IMR-90 (cell line): ENCODE data around the gene NUAK1. TPM values are rescaled to one million over a fixed set of nuclear protein-coding genes. Genes with fewer than 3 reads are reported as not detected.

Experiments
- ATAC-seq: fragments of 200-7000 bp; cut with Tn5 transposase; 2 replicates; pipeline ENCODE4 v1.9.1; 2020; ENCODE audit warnings: low read depth, mild to moderate bottlenecking, moderate library complexity
- BruUV-seq: library from RNA; stranded (reverse); fragments of 400-500 nt; replicated peaks from 2 replicates; lab custom pipeline; 2021; lab: Mats Ljungman, UMichigan
- CTCF ChIA-PET: fragments of 300-600 bp; formaldehyde crosslinking; extraction: SDS; loops from one replicate; lab custom pipeline; 2021; ENCODE audit warnings: antibody characterized with exemption; lab: Yijun Ruan, JAX
- POLR2A ChIA-PET: fragments of 300-600 bp; sonication (Branson Sonifier 250); formaldehyde crosslinking; loops from one replicate; lab custom pipeline; 2022; ENCODE audit warnings: antibody characterized with exemption; ENCODE audit not compliant: unreplicated experiment; lab: Charles Lee
- DNase-seq: peaks from one replicate; pipeline ENCODE4 v3.0.0; 2013
- H2AFZ ChIP-seq: replicated peaks from 2 replicates; pipeline ENCODE3; 2013; ENCODE audit warnings: low read length, mild to moderate bottlenecking; ENCODE audit not compliant: poor library complexity
- H2AK5ac ChIP-seq: 2 replicates; pipeline ENCODE4 v1.6.1; 2013; ENCODE audit warnings: low read depth, low read length, inconsistent platforms
- H2AK9ac ChIP-seq: replicated peaks from 2 replicates; pipeline ENCODE3; 2013; ENCODE audit warnings: mild to moderate bottlenecking, low read depth, low read length, moderate library complexity; ENCODE audit not compliant: poor library complexity
- H2BK120ac ChIP-seq: 2 replicates; pipeline ENCODE4 v1.6.1; 2013; ENCODE audit warnings: low read depth, low read length, inconsistent platforms
- H2BK15ac ChIP-seq: 3 replicates; pipeline ENCODE4 v1.6.1; 2013; ENCODE audit warnings: low read depth, low read length, inconsistent platforms
- H2BK20ac ChIP-seq: 2 replicates; pipeline ENCODE4 v1.6.1; 2013; ENCODE audit warnings: low read depth, mild to moderate bottlenecking, inconsistent platforms, low read length, moderate library complexity
- H2BK5ac ChIP-seq: 2 replicates; pipeline ENCODE4 v1.6.1; 2013; ENCODE audit warnings: mild to moderate bottlenecking, low read depth, low read length, inconsistent platforms; ENCODE audit not compliant: poor library complexity, severe bottlenecking
- H3K14ac ChIP-seq: replicated peaks from 2 replicates; pipeline ENCODE4 v1.6.1; 2013; ENCODE audit warnings: low read depth, low read length, inconsistent platforms
- H3K18ac ChIP-seq: 2 replicates; pipeline ENCODE4 v1.6.1; 2013; ENCODE audit warnings: low read depth, low read length, control low read depth
- H3K23ac ChIP-seq: 2 replicates; pipeline ENCODE4 v1.6.1; 2013; ENCODE audit warnings: low read depth, low read length, inconsistent platforms
- H3K27ac ChIP-seq: 2 replicates; pipeline ENCODE4 v1.5.1; 2013; ENCODE audit warnings: mild to moderate bottlenecking, control low read depth, low read length; ENCODE audit not compliant: insufficient read depth
- H3K27me3 ChIP-seq: 2 replicates; pipeline ENCODE4 v1.6.1; 2013; ENCODE audit warnings: low read length; ENCODE audit not compliant: control insufficient read depth, insufficient read depth
- H3K36me3 ChIP-seq: 2 replicates; pipeline ENCODE4 v1.6.1; 2013; ENCODE audit warnings: low read length, mixed read lengths; ENCODE audit not compliant: control insufficient read depth, insufficient read depth
- H3K4ac ChIP-seq: 2 replicates; pipeline ENCODE4 v1.6.1; 2013; ENCODE audit warnings: low read depth, low read length, inconsistent platforms
- H3K4me1 ChIP-seq: 2 replicates; pipeline ENCODE4 v1.6.1; 2013; ENCODE audit warnings: low read length, mixed read lengths; ENCODE audit not compliant: control insufficient read depth, insufficient read depth
- H3K4me2 ChIP-seq: 2 replicates; pipeline ENCODE4 v1.6.1; 2013; ENCODE audit warnings: low read depth, mild to moderate bottlenecking, control low read depth, low read length, moderate library complexity
- H3K4me3 ChIP-seq: 2 replicates; pipeline ENCODE4 v1.5.1; 2013; ENCODE audit warnings: low read depth, mild to moderate bottlenecking, control low read depth, low read length, moderate library complexity; ENCODE audit not compliant: insufficient read depth
- H3K56ac ChIP-seq: 2 replicates; pipeline ENCODE4 v1.6.1; 2013; ENCODE audit warnings: low read length, inconsistent platforms; ENCODE audit not compliant: insufficient read depth; ENCODE audit errors: extremely low read depth
- H3K79me1 ChIP-seq, 2 experiments: 2 replicates each; pipeline ENCODE4 v1.6.1; 2013; ENCODE audit warnings: low read length in 2 of 2, inconsistent platforms in 1 of 2, low read depth in 1 of 2
- H3K9ac ChIP-seq: 2 replicates; pipeline ENCODE4 v1.6.1; 2013; ENCODE audit warnings: low read depth, low read length, control low read depth
- H3K9me1 ChIP-seq: 2 replicates; pipeline ENCODE4 v1.6.1; 2013; ENCODE audit warnings: low read length, inconsistent platforms; ENCODE audit not compliant: insufficient read depth
- H3K9me3 ChIP-seq: 2 replicates; pipeline ENCODE4 v1.6.1; 2013; ENCODE audit warnings: low read length; ENCODE audit not compliant: control insufficient read depth, insufficient read depth
- H4K20me1 ChIP-seq: 2 replicates; pipeline ENCODE4 v1.6.1; 2013; ENCODE audit warnings: low read length, inconsistent platforms; ENCODE audit not compliant: insufficient read depth
- H4K5ac ChIP-seq: 2 replicates; pipeline ENCODE4 v1.6.1; 2013; ENCODE audit warnings: mild to moderate bottlenecking, low read depth, low read length, control low read depth
- H4K8ac ChIP-seq, 2 experiments: 2 replicates each; pipeline ENCODE4 v1.6.1; 2013; ENCODE audit warnings: low read depth in 2 of 2, low read length in 2 of 2, control low read depth in 1 of 2, inconsistent platforms in 1 of 2
- H4K91ac ChIP-seq: 2 replicates; pipeline ENCODE4 v1.6.1; 2013; ENCODE audit warnings: low read depth, low read length, inconsistent platforms; ENCODE audit not compliant: insufficient read depth
- BHLHE40 ChIP-seq: fragments of 150-350 bp; IDR thresholded peaks from 2 replicates; pipeline ENCODE4 v1.6.1; 2016; ENCODE audit warnings: mild to moderate bottlenecking, low read depth, low read length
- CEBPB ChIP-seq: IDR thresholded peaks from 2 replicates; pipeline ENCODE4 v1.6.1; 2012; ENCODE audit warnings: low read depth, low read length, improper control_type of control experiment
- CHD1 ChIP-seq: IDR thresholded peaks from 2 replicates; pipeline ENCODE4 v1.6.1; 2012; ENCODE audit warnings: low read depth, low read length, improper control_type of control experiment
- CTCF ChIP-seq: conservative IDR thresholded peaks from 2 replicates; pipeline ENCODE4 v1.5.1; 2012; ENCODE audit warnings: mild to moderate bottlenecking, low read depth, low read length, improper control_type of control experiment
- ELK1 ChIP-seq: fragments of 150-350 bp; IDR thresholded peaks from 2 replicates; pipeline ENCODE4 v1.6.1; 2016; ENCODE audit warnings: low read depth, mild to moderate bottlenecking, low read length, moderate library complexity, borderline replicate concordance
- MAFK ChIP-seq: IDR thresholded peaks from 2 replicates; pipeline ENCODE4 v1.6.1; 2012; ENCODE audit warnings: low read depth, low read length, improper control_type of control experiment
- MAZ ChIP-seq: IDR thresholded peaks from 2 replicates; pipeline ENCODE4 v1.6.1; 2012; ENCODE audit warnings: low read depth, mild to moderate bottlenecking, low read length, improper control_type of control experiment, moderate library complexity, borderline replicate concordance
- MXI1 ChIP-seq: IDR thresholded peaks from 2 replicates; pipeline ENCODE4 v1.6.1; 2012; ENCODE audit warnings: low read depth, mild to moderate bottlenecking, low read length, moderate library complexity, borderline replicate concordance
- NFE2L2 ChIP-seq: fragments of 150-350 bp; IDR thresholded peaks from 2 replicates; pipeline ENCODE4 v1.6.1; 2016; ENCODE audit warnings: low read depth, mild to moderate bottlenecking, low read length
- POLR2A ChIP-seq: IDR thresholded peaks from 2 replicates; pipeline ENCODE4 v1.6.1; 2012; ENCODE audit warnings: mild to moderate bottlenecking, low read depth, low read length
- RAD21 ChIP-seq: IDR thresholded peaks from 2 replicates; pipeline ENCODE4 v1.6.1; 2012; ENCODE audit warnings: low read length, improper control_type of control experiment
- RCOR1 ChIP-seq: IDR thresholded peaks from 2 replicates; pipeline ENCODE4 v1.6.1; 2012; ENCODE audit warnings: mild to moderate bottlenecking, low read length, improper control_type of control experiment; ENCODE audit not compliant: insufficient replicate concordance
- RFX5 ChIP-seq: IDR thresholded peaks from 2 replicates; pipeline ENCODE4 v1.8.0; 2012; ENCODE audit warnings: low read depth, mild to moderate bottlenecking, low read length, moderate library complexity
- SMC3 ChIP-seq: fragments of 150-350 bp; IDR thresholded peaks from 2 replicates; pipeline ENCODE4 v1.6.1; 2016; ENCODE audit warnings: low read depth, mild to moderate bottlenecking, antibody characterized with exemption, low read length, moderate library complexity
- USF2 ChIP-seq: fragments of 150-350 bp; IDR thresholded peaks from 2 replicates; pipeline ENCODE4 v1.6.1; 2017; ENCODE audit warnings: mild to moderate bottlenecking, antibody characterized with exemption, low read length, low read depth
- WGBS, 2 experiments: methylation state at CpG; one replicate each; pipeline versions ENCODE4 v1.1.5 to v1.1.7; 2013; ENCODE audit warnings: missing lambda C conversion rate in 2 of 2; ENCODE audit not compliant: insufficient read length in 1 of 2; ENCODE audit errors: extremely low coverage in 2 of 2; 5-methylcytosine and 5-hydroxymethylcytosine counted together
- dilution Hi-C: fragments of 300-500 bp; cut with HindIII; formaldehyde crosslinking; loops from one replicate; pipeline ENCODE4 v1.14.3; 2018; ENCODE audit warnings: low sequenced_read_pairs; ENCODE audit not compliant: unreplicated experiment
- in situ Hi-C: fragments of 300-500 bp; cut with MboI; formaldehyde crosslinking; loops from 3 replicates; pipeline ENCODE4 v1.14.3; 2019; ENCODE audit warnings: low sequenced_read_pairs, inconsistent platforms, mixed read lengths
- intact Hi-C: fragments of 100-400 bp; cut with micrococcal nuclease; formaldehyde crosslinking; loops from 2 replicates; pipeline ENCODE4 v1.10.0; 2022
- polyA plus RNA-seq, 3 experiments: library from polyadenylated mRNA; depleted of rRNA; stranded (reverse); fragments of >200 nt; gene quantifications; 2 replicates each; pipeline ENCODE4 v1.2.3, GENCODE V29; 2012; ENCODE audit warnings: low replicate concordance in 1 of 3
- total RNA-seq: library from RNA; depleted of rRNA; stranded (reverse); fragments of >200 nt; gene quantifications from 2 replicates; pipeline ENCODE4 v1.2.3, GENCODE V29; 2012

The NUAK1 gene
- total and polyA plus RNA-seq, 2 of the 4 experiments (the other 2 are of a cell fraction) = 4.8 to 8.8 TPM

- dilution Hi-C loops = no loop called here
Measured at GRCh38 chr12:106106061-106106566, 32.6 kb downstream of the NUAK1 start.

More at GRCh38 chr12:106106061-106106566, 32.6 kb downstream of the NUAK1 start:
- ChIA-PET CTCF (no interaction called here), POLR2A (no interaction called here)
- Histone ChIP-seq H2AK9ac (no peak overlapping the region), H3K23ac (no peak overlapping the region), H2AK5ac (no peak overlapping the region), H3K79me1 (peaks cover 15 to 46% of the 10 kb centered on the region in 2 experiments), H4K5ac (no peak overlapping the region), H3K9me3 (no peaks in the 10 kb centered on the region), H3K27ac (no peak overlapping the region), H3K4me1 (peaks cover 17% of the 10 kb centered on the region), H2AFZ (no peak overlapping the region), H4K91ac (no peak overlapping the region), H3K27me3 (no peaks in the 10 kb centered on the region), H3K4ac (no peak overlapping the region), H2BK20ac (no peak overlapping the region), H4K8ac (no peak overlapping the region), H2BK120ac (no peak overlapping the region), H3K9ac (no peak overlapping the region), H3K56ac (no peak overlapping the region), H3K14ac (no peak overlapping the region), H3K4me2 (no peak overlapping the region), H3K36me3 (peaks cover 6% of the 10 kb centered on the region; the same call in 1 of the 2 replicates), H3K18ac (no peak overlapping the region), H2BK5ac (no peak overlapping the region), H3K4me3 (no peak overlapping the region), H4K20me1 (peaks cover 13% of the 10 kb centered on the region; the same call in 1 of the 2 replicates), H2BK15ac (no peak overlapping the region), H3K9me1 (peaks cover 6% of the 10 kb centered on the region; the same call in 1 of the 2 replicates)
- WGBS, 2 experiments = no CpG with 5 or more reads among the region's 4 CpGs
- DNase-seq (no peak), ATAC-seq (no peak)
- no TSS peak for BruUV-seq
- intact Hi-C loops = no loop called here
- TF ChIP-seq MAZ (no peak), CEBPB (no peak), RAD21 (no peak), ELK1 (no peak), NFE2L2 (no peak), SMC3 (no peak), CTCF (no peak), CHD1 (no peak), MXI1 (no peak), POLR2A (no peak), MAFK (no peak), RFX5 (no peak), BHLHE40 (no peak), USF2 (no peak), RCOR1 (no peak)
- in situ Hi-C loops = no loop called here
